CD4-positive, alpha-beta T cell treated with Interleukin-15 for 1 hour (primary cell): ENCODE measurements around the gene GRAMD2A.
"Not testable (repeated sequence)": the region's sequence is repeated elsewhere in the genome, so short reads cannot be mapped to it uniquely, and the experiment has no call there.

Experiments used
- DNase-seq: peaks from one replicate; pipeline ENCODE4 v3.0.0-alpha.2; 2020

The GRAMD2A gene

GRCh38 chr15:72183781-72184164 is 13.8 kb downstream of the GRAMD2A start:
- DNase-seq: no peak

- no peak for DNase-seq
These were observed 14.9 kb downstream of the GRAMD2A start for GRCh38 chr15:72182673-72183072.

DNA sequence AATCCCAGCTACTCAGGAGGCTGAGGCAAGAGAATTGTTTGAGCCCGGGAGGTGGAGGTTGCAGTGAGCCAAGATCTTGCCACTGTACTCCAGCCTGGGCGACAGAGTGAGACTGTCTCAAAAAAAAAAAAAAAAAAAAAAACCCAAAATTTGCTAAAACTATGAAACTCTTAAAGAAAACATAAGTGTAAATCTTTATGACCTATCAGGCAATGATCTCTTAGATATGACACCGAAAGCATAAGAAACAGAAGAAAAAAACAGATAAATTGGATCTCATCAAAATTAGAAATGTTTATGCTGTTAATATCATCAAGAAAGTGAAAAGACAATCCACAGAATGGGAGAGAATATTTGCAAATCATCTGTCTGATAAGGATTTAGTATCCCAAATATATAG is 15.3 kb downstream of the GRAMD2A start:
- DNase-seq: no peak

GRCh38 chr15:72180761-72181324 is 16.7 kb downstream of the GRAMD2A start:
- DNase-seq: no peak

GRCh38 chr15:72179950-72180581 is 17.5 kb downstream of the GRAMD2A start:
- DNase-seq: no peak

DNA sequence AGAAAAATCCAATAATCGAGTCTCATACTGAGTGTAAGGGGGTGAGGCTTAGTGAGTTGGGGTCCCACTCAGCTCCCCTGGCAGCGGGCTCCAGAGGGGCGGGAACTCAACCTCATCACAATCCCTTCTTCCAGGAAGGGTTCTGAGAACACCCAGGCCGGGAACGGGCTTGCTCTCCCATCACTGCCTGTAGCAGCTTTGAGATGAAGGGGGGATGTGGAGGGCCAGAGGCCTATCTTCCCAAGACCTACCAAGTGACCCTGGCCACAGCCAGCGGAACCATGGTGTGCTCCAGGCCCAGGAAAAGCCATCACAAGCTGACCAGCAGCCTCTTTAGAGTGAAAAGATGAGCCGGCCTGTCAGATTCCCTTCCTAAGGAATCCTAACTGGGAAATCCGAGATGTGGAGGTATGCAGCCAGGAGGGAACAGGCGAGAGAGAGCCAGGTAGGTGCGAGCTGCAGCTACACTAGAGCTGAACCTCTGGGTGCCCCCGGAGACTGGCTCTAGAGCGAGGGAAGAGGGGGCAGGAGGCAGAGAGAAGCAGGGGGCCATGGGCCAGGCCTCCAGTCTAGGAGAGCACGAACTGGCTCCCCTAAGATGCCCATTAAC is 18.5 kb downstream of the GRAMD2A start:
- no peak for DNase-seq

- DNase-seq: no peak
These were observed 20.8 kb downstream of the GRAMD2A start for GRCh38 chr15:72176743-72177142.

GRCh38 chr15:72176159-72176558 is 21.4 kb downstream of the GRAMD2A start:
- no peak for DNase-seq

DNA sequence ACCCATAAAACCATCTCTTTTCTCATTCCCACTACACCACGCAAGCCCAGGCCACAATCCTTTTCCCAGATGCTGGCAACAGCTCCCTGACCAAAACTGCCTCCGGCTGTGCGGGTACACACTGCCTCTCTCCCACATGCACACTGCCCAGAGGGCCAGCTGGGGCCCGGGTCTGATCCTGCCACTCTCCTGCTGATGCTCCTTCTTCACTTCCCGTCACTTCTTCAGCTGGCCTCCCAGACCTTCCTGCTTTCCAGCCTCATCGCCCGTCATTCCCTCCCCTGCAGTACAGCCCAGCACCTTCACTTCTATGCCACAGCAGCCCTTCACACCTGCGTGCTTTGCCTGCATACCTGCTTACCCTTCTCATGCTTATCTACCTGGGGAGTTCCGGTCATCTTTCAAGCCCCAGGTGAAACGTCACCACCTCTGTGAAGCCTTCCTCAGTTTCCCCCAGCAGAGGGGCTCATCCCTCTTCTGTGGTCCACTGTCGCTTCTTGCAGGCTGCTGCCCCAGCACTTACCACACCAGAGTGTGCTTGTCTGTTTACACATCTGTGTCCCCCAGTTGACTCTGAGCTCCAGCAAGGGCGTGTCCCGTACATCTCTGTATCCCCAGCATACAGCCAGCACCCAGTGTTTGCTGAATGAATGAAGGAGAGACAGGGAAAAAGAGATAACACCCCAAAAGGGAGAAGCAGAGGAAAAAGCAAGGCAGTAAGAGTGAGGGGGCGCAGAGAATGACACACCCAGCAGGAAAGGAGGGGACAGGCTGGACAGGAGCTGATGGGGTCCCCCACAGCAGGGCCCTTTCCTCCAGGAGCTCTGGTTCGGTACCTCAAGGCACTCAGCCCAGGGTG is 22.2 kb downstream of the GRAMD2A start:
- no peak for DNase-seq

- DNase-seq: no peak
These were observed 22.9 kb downstream of the GRAMD2A start for GRCh38 chr15:72174551-72175165.

- no peak for DNase-seq
These were observed 23.6 kb downstream of the GRAMD2A start for GRCh38 chr15:72173864-72174550.

GRCh38 chr15:72173401-72173800 is 24.2 kb downstream of the GRAMD2A start:
- DNase-seq: no peak

GRCh38 chr15:72172796-72173195 is 24.8 kb downstream of the GRAMD2A start:
- no peak for DNase-seq

DNA sequence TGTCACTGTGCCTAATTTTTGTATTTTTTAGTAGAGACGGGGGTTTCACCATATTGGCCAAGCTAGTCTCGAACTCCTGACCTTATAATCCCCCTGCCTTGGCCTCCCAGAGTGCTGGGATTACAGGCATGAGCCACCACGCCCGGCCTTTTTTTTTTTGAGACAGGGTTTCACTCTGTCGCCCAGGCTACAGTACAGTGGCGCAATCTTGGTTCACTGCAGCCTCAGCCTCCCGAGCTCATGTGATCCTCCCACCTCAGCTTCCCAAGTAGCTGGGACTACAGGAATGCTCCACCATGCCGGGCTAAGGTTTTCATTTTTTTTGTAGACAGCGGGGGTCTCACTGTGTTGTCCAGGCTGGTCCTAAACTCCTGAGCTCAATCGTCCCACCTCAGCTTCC is 25.6 kb downstream of the GRAMD2A start:
- DNase-seq: not testable (repeated sequence)

- no peak for DNase-seq
These were observed 26.9 kb downstream of the GRAMD2A start for GRCh38 chr15:72170691-72171090.

DNA sequence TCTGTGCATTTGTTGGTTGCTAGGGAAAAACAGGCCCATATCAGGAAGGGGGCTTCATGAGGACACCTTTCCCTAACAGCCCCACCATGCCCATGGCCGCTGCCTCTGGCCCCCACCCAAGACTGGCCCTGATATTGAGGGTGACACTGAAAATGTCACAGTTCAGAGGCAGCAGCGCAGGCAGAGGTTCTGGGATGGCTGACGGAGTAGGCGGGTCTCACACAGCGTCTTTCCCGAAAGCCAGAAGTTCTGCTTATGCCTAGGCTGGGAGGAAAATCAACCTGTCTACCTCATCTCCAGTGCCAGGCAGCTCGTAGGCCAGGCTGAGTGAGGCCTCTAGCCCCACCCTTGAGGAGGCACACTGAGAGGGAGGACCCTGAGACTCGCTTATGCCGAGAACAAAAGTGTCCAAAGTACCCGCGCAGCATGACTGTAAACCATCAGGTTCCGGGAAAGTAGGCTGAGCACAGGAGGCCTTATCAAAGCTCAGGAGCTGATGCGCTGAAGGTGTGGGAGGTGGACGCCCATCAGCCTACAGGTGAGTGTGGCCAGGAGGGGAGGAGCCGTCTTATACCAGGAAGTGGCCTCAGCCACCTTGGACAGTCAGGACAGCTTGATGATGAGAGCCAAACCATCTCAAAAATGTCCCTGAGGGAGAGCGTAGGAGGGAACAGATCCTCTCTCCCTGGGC is 27.5 kb downstream of the GRAMD2A start:
- DNase-seq: no peak

- DNase-seq: no peak
These were observed 28.2 kb downstream of the GRAMD2A start for GRCh38 chr15:72169236-72169920.

GRCh38 chr15:72168808-72169190 is 28.8 kb downstream of the GRAMD2A start:
- no peak for DNase-seq

DNA sequence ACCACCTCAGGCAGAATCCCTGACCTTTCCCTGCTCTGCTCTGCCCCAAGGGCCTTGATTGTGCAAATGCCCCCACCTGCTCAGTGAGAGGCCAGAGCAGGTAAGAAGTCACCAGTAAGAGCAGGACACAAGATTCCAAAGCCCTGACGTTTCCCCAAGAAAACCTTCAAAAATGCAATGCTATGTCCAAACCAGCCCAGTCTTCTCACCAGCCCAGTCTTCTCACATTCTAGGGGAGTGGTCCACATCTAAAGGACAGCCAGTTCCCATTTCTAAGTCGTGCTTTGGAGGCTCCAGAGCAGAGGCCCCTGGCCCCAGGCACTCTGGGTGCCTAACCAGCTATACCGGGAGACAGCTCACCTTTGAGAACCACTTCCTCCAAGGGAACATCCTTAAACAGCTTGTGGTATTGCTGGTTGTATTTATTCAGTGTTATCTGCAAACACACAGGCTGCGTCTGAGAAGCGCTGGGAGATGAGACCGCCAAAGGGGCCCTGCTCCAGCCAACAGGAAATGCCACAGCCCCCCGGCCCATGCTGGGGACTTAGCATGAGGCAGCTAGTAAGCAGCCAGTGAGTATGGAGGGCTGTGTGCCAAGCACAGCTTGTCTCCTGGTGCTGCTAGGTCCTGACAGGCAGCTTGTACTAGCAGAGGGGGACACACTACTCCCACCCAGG is 29.3 kb downstream of the GRAMD2A start:
- no peak for DNase-seq

- DNase-seq: no peak
These were observed 30.1 kb downstream of the GRAMD2A start for GRCh38 chr15:72167445-72167844.
